CD4-positive, alpha-beta T cell (primary cell): ENCODE measurements around the gene LRRTM4. TPM values are rescaled to one million over a fixed set of nuclear protein-coding genes. Genes with fewer than 3 reads are reported as not detected.

ENCODE experiments used
- ATAC-seq: fragments of 200-7000 bp; cut with Tn5 transposase; one replicate; pipeline ENCODE4 v1.10.0; 2022; ENCODE audit warnings: mild to moderate bottlenecking; ENCODE audit not compliant: poor library complexity
- CTCF ChIA-PET: fragments of 350-600 bp; sonication (Branson Sonifier 250); formaldehyde crosslinking; loops from one replicate; lab custom pipeline; 2021; ENCODE audit warnings: antibody characterized with exemption, inconsistent platforms; lab: Charles Lee
- POLR2A ChIA-PET: fragments of 350-600 bp; sonication (Branson Sonifier 250); formaldehyde crosslinking; loops from one replicate; lab custom pipeline; 2021; ENCODE audit warnings: antibody characterized with exemption, inconsistent platforms; lab: Charles Lee
- DNase-seq, 14 experiments: peaks; one replicate each; pipeline ENCODE4 v3.0.0-alpha.2; 2013 to 2020; ENCODE audit warnings: mixed read lengths in 2 of 14
- H3K27ac ChIP-seq, 2 donors: one replicate each; pipeline versions ENCODE4 v1.5.1 to v1.7.0; 2013; ENCODE audit warnings: low read length in 2 of 2, low read depth in 1 of 2, mild to moderate bottlenecking in 1 of 2
- H3K27me3 ChIP-seq, 2 experiments: 1 replicate in 1 of 2; 2 replicates in 1 of 2; pipeline versions ENCODE4 v1.6.1 to v1.7.0; 2013; ENCODE audit warnings: low read length in 2 of 2, control low read depth in 1 of 2, mild to moderate bottlenecking in 1 of 2, moderate library complexity in 1 of 2; ENCODE audit not compliant: insufficient read depth in 2 of 2, control insufficient read depth in 1 of 2
- H3K36me3 ChIP-seq: one replicate; pipeline ENCODE4 v1.6.1; 2013; ENCODE audit warnings: low read length, control low read depth; ENCODE audit not compliant: insufficient read depth
- H3K4me1 ChIP-seq: one replicate; pipeline ENCODE4 v1.6.1; 2013; ENCODE audit warnings: low read length, control low read depth; ENCODE audit not compliant: insufficient read depth
- H3K4me3 ChIP-seq: one replicate; pipeline ENCODE4 v1.5.1; 2013; ENCODE audit warnings: mild to moderate bottlenecking, low read length, moderate library complexity
- H3K9me3 ChIP-seq, 2 experiments: 1 replicate in 1 of 2; 2 replicates in 1 of 2; pipeline versions ENCODE4 v1.6.1 to v1.7.0; 2013; ENCODE audit warnings: low read length in 2 of 2, mild to moderate bottlenecking in 2 of 2, control low read depth in 1 of 2, moderate library complexity in 1 of 2; ENCODE audit not compliant: control insufficient read depth in 1 of 2, insufficient read depth in 1 of 2
- H3K27ac Mint-ChIP-seq: one replicate; pipeline ENCODE4 v1.8.0; 2020; ENCODE audit warnings: mixed read lengths
- H3K27me3 Mint-ChIP-seq: one replicate; pipeline ENCODE4 v1.8.0; 2021; ENCODE audit warnings: mixed read lengths
- H3K36me3 Mint-ChIP-seq: one replicate; pipeline ENCODE4 v1.8.0; 2021; ENCODE audit warnings: low read depth, mixed read lengths
- H3K4me1 Mint-ChIP-seq: one replicate; pipeline ENCODE4 v1.8.0; 2021; ENCODE audit warnings: low read depth, mixed read lengths
- H3K4me3 Mint-ChIP-seq: one replicate; pipeline ENCODE4 v1.8.0; 2020; ENCODE audit warnings: mild to moderate bottlenecking, mixed read lengths
- H3K9me3 Mint-ChIP-seq: one replicate; pipeline ENCODE4 v1.8.0; 2020; ENCODE audit warnings: mixed read lengths
- intact Hi-C, 2 experiments: fragments of 100-400 bp; cut with DNase I in 1 of 2; cut with micrococcal nuclease in 1 of 2; formaldehyde crosslinking; loops; one replicate each; pipeline versions ENCODE4 v1.15.1 to v1.9.0; 2023 to 2025; cut with DNase I, micrococcal nuclease
- total RNA-seq, 174 experiments: library from RNA in 2 of 174; stranded (reverse) in 2 of 174; gene quantifications; one replicate each; pipeline ENCODE4 v1.2.3 and lab custom pipeline; 2021 to 2026
- TF ChIP-seq, protein P1 (sequence below): fragments of 200-600 bp; IDR thresholded peaks from one replicate; pipeline ENCODE4 v1.8.0; 2022; ENCODE audit warnings: antibody characterized with exemption, mild to moderate bottlenecking

Gene LRRTM4
- total RNA-seq, 2 experiments from 2014 or later: not detected

DNA sequence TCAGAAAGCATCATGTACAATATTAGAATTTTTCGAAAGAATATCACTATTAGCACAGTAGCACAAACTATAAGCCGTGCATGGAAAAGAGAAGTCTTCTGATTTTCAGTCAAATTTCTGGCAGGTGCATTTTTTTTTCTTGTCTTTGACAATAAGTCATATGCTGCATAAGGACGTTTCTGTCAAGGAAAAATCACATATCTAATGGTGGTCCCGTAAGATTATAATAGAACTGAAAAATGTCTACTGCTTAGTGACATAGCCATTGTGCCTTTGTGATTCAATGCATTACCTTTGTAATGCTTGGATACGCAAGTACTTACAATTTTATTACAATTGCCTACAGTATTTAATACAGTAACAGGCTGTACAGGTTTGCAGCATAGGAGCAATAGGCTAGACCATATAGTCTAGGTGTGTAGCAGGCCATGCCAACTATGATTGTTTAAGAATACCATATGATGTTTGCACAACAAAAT lies 329.3 kb downstream of the LRRTM4 start:
- intact Hi-C loops: no loop called here
- no peaks in the 10 kb centered on the region for H3K4me1 Mint-ChIP-seq
- DNase-seq: no peak
- Histone ChIP-seq H3K27me3 (no peaks in the 10 kb centered on the region), H3K36me3 (no peaks in the 10 kb centered on the region), H3K27ac (no peak overlapping the region), H3K4me3 (no peak overlapping the region), H3K9me3 (peaks cover 0 to 7% of the 10 kb centered on the region in 2 experiments), H3K4me1 (no peaks in the 10 kb centered on the region)
- H3K27me3 Mint-ChIP-seq: no peaks in the 10 kb centered on the region
- no peak overlapping the region for H3K4me3 Mint-ChIP-seq
- H3K9me3 Mint-ChIP-seq: peaks cover 14% of the 10 kb centered on the region
- H3K36me3 Mint-ChIP-seq: no peaks in the 10 kb centered on the region
- ATAC-seq: no peak
- TF ChIP-seq, protein P1, sequence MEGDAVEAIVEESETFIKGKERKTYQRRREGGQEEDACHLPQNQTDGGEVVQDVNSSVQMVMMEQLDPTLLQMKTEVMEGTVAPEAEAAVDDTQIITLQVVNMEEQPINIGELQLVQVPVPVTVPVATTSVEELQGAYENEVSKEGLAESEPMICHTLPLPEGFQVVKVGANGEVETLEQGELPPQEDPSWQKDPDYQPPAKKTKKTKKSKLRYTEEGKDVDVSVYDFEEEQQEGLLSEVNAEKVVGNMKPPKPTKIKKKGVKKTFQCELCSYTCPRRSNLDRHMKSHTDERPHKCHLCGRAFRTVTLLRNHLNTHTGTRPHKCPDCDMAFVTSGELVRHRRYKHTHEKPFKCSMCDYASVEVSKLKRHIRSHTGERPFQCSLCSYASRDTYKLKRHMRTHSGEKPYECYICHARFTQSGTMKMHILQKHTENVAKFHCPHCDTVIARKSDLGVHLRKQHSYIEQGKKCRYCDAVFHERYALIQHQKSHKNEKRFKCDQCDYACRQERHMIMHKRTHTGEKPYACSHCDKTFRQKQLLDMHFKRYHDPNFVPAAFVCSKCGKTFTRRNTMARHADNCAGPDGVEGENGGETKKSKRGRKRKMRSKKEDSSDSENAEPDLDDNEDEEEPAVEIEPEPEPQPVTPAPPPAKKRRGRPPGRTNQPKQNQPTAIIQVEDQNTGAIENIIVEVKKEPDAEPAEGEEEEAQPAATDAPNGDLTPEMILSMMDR: no peak
- CTCF ChIA-PET: no interaction called here
- POLR2A ChIA-PET: no interaction called here
- H3K27ac Mint-ChIP-seq: no peak overlapping the region

DNA sequence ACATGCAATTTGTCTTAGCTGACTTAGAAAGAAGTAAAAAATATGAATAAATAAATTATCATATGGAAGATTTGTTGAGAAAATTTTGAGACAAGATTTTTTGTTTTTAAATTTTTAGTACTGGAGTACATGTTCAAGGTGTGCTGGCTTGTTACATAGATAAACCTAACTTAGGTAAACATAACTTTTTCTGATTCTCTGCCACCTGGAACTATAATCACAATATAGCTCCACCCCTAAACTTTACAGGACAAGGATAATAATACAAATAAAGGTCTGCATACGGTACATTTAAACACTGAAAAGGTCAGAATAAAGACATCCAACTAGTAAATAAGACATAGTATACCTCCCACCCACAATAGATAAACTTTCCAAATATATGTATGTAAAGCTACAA lies 330.5 kb downstream of the LRRTM4 start:
- DNase-seq: no peak
- H3K9me3 Mint-ChIP-seq: peaks cover 14% of the 10 kb centered on the region
- H3K4me1 ChIP-seq: no peaks in the 10 kb centered on the region

DNA sequence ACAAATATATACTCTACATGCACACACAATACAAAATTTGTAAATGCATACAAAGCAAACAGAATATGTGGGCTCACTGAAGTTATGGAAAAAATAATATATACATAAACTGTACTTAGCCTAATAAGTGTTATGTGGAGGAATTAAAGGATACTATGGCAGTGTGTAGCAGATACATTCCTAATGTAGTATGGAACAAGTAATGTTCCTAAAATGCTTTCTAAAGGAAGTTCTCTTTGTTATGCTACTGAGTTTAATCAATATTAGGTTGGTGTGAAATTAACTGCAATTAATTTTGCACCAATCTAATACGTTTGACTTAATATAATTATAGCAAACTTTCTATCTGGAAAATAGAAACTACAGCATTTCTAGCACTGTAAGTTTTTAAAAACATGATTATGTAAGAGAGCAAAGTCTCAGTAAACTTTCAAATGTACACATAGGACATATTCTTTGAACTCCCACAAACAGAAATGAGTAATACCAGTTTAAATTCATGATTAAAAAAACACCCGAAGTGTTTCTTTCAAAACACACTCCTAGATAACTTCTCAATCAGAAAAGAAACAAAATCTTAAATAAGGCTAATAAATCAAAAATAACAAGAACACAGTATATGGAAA lies 331.3 kb downstream of the LRRTM4 start:
- no peak overlapping the region for H3K27ac Mint-ChIP-seq

More for the DNA sequence above, 330.5 kb downstream of the LRRTM4 start:
- ATAC-seq: no peak
- Histone ChIP-seq H3K27me3 (no peaks in the 10 kb centered on the region), H3K36me3 (no peaks in the 10 kb centered on the region), H3K4me3 (no peak overlapping the region), H3K9me3 (peaks cover 0 to 7% of the 10 kb centered on the region in 2 experiments), H3K27ac (no peak overlapping the region)
- CTCF ChIA-PET: no interaction called here
- Mint-ChIP-seq H3K27me3 (no peaks in the 10 kb centered on the region), H3K4me1 (no peaks in the 10 kb centered on the region), H3K27ac (no peak overlapping the region), H3K36me3 (no peaks in the 10 kb centered on the region), H3K4me3 (no peak overlapping the region)
- POLR2A ChIA-PET: no interaction called here
- intact Hi-C loops: no loop called here
- TF ChIP-seq, protein P1: no peak

More for the DNA sequence above, 331.3 kb downstream of the LRRTM4 start:
- H3K36me3 Mint-ChIP-seq: no peaks in the 10 kb centered on the region
- no peaks in the 10 kb centered on the region for H3K27me3 Mint-ChIP-seq
- H3K9me3 ChIP-seq: peaks cover 0 to 7% of the 10 kb centered on the region in 2 experiments
- DNase-seq: no peak
- H3K4me3 Mint-ChIP-seq: no peak overlapping the region
- no peaks in the 10 kb centered on the region for H3K27me3 ChIP-seq
- ChIA-PET CTCF (interaction anchor here (0.7 kb wide), 1 partner anchor 12 kb away, joined by 4 read pairs; no protein-coding TSS in a partner anchor), POLR2A (no interaction called here)
- ATAC-seq: no peak
- intact Hi-C loops: no loop called here
- no peaks in the 10 kb centered on the region for H3K4me1 Mint-ChIP-seq
- no peaks in the 10 kb centered on the region for H3K36me3 ChIP-seq
- no peak overlapping the region for H3K4me3 ChIP-seq
- peaks cover 17% of the 10 kb centered on the region for H3K9me3 Mint-ChIP-seq
- H3K4me1 ChIP-seq: no peaks in the 10 kb centered on the region
- TF ChIP-seq, protein P1: no peak
- no peak overlapping the region for H3K27ac ChIP-seq
